SK-N-SH (cell line): ENCODE results near the gene AQP5.

Experiments used
- CTCF ChIP-seq: fragments of 200-600 bp; sonication (generic); IDR thresholded peaks from 2 replicates; pipeline ENCODE4 v1.6.1; 2017; ENCODE audit warnings: antibody characterized with exemption, mild to moderate bottlenecking, moderate library complexity
- EP300 ChIP-seq, 2 experiments: IDR thresholded peaks; 2 replicates each; pipeline versions ENCODE4 v1.4.0 to v1.6.1; 2012; ENCODE audit warnings: borderline replicate concordance in 1 of 2, low read depth in 1 of 2, low read length in 1 of 2
- EZH2phosphoT487 ChIP-seq: fragments of 200-600 bp; sonication (generic); IDR thresholded peaks from 2 replicates; pipeline ENCODE4 v1.6.1; 2017; ENCODE audit warnings: low read depth, mixed run types, mild to moderate bottlenecking, antibody characterized with exemption, moderate library complexity, borderline replicate concordance
- SIN3A ChIP-seq: IDR thresholded peaks from 2 replicates; pipeline ENCODE4 v1.6.1; 2012; ENCODE audit warnings: low read depth, mild to moderate bottlenecking, low read length, moderate library complexity, borderline replicate concordance
- TAF1 ChIP-seq: IDR thresholded peaks from 2 replicates; pipeline ENCODE4 v1.6.1; 2012; ENCODE audit warnings: low read depth, mild to moderate bottlenecking, low read length, moderate library complexity, borderline replicate concordance
- USF2 ChIP-seq: fragments of 150-350 bp; IDR thresholded peaks from 2 replicates; pipeline ENCODE4 v1.6.1; 2017; ENCODE audit warnings: antibody characterized with exemption, low read length, low read depth, borderline replicate concordance
- ZBTB33 ChIP-seq: IDR thresholded peaks from 2 replicates; pipeline ENCODE4 v1.4.0; 2012; ENCODE audit warnings: low read depth, borderline replicate concordance

GRCh38 chr12:49973361-49973830 lies 11.7 kb downstream of the AQP5 start:
- TF ChIP-seq EZH2phosphoT487, result no peak
- no peak for TF ChIP-seq USF2
- no peak for TF ChIP-seq CTCF
- no peak for TF ChIP-seq EP300 (IDR thresholded peaks at IDR 0.05; ENCODE audit: borderline replicate concordance in 1 of 2, low read depth in 1 of 2, low read length in 1 of 2)
- no peak for TF ChIP-seq ZBTB33
- TF ChIP-seq TAF1, result no peak
- no peak for TF ChIP-seq SIN3A
